Activated naive CD4-positive, alpha-beta T cell (primary cell): Measurements from ENCODE around the gene SOX12.
"Not testable (repeated sequence)": the region's sequence is repeated elsewhere in the genome, so short reads cannot be mapped to it uniquely, and the experiment has no call there.

ENCODE experiments used
- DNase-seq, 4 experiments: peaks; one replicate each; lab custom pipeline; 2025; lab: John Stamatoyannopoulos, UW

SOX12 gene

DNA sequence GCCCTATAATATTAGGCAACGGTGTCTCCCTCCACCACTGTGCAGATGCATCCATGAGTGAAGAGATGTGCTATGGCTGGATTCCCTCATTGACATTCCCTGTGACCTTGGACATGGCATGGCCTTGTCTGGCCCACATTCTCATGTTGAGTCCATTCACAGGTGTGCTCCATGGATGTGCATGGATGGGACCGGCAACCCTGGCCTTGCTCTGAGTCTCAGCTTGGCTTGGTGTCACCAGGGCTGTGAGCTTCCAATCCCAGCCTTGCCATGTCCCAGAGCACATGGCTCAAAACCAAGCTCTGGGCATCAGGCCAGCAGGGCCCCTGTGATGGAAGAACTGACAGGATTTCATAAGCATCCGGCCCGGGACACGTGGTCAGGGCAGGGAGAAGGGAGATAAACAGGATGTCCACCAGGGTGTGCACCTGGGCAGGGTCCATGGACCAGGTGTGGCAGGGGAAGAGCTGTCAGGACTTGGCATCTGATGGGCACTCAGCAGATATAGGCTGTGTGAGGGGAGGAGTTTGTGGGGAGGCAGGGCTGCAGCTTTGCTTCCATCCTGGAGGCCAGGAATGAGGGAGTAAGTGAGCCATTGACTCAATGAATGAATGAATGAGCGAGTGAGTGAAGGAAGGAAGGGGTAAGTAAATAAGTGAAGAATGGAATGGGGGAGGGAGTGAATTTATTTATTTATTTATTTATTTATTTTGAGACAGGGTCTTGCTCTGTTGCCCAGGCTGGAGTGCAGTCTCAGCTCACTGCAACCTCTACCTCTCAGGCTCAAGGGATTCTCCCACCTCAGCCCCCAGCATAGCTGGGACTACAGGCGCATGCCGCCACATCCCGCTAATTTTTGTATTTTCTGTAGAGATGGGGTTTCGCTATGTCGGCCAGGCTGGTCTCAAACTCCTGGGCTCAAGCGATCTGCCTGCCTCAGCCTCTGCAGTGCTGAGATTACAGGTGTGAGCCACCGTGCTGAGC, 37.2 kb downstream of the SOX12 start:
- DNase-seq, result no peak

DNA sequence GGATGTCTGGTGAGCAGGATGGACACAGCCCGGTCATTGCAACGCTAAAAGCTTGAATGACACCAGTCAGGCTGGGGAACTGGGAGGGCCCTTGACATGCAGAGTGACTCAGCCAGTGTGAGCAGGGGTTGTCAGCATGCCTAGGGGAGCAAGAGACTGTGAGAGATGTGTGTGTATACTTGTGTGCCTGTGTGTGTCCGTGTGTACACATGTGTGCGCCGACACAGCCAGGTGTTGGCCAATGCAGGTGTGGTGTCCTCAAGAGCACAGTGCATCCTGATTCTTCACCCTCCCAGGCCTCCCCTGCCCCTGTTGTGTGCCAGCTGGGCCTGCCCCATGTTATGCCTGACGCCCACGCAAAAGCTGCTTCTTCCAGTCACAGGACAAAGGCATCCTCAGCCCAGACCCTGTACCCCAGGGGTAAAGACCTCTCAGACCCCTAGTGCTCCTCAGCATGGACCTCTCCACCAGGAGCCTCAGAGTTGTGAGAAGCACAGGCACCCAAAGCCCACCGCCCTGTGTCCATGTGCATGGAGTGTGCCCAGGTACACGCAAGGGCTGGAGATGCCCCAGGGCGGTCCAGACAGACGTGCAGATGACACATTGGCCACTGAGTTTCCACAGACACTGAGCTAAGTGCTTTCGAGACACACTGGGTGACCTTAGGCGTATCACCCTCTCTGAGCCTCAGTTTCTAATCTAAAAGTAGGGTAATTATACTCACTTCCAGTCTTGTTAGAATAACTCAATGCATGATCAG, 38.1 kb downstream of the SOX12 start:
- DNase-seq, result no peak

DNA sequence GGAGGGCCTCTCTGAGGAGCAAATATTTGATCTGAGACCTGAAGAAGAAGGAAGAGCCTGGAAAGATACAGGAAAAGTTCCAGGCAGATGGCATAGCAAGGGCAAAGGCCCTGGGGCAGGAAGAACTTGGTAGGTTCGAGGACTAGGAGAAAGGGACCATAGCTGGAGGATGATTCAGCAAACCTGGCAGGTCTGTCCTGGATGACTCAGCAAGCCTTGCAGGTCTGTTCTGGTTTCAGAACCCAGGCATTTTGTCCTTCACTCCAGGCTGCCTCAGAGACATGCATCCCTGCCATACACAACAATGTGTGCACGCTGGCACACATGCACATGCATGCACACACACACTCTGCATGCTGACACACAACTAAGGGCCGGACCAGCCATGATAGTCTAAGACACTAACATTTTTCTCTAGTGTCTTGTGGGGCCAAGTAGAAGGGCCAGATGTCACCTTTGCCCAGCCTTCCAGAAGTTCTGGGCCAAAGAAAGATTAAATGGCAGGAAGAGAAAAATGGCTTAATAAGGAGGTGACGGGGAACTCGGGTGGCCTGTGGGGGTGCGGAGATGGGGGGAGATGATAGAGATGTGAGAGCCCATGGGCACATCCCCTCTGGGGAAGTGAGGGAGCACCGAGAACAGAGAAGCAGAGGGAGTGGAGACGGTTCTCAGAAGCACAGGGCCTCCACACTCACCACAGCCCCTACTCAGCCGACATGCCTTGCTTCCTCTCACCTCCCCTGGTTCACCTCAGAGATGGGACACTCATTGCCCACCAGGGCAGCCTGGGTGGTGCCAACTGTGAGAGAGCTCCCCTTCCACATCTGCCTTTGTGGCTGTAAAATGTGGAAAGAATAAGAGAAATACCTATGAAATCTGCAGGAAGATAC, 39.8 kb downstream of the SOX12 start:
- DNase-seq, result no peak

DNA sequence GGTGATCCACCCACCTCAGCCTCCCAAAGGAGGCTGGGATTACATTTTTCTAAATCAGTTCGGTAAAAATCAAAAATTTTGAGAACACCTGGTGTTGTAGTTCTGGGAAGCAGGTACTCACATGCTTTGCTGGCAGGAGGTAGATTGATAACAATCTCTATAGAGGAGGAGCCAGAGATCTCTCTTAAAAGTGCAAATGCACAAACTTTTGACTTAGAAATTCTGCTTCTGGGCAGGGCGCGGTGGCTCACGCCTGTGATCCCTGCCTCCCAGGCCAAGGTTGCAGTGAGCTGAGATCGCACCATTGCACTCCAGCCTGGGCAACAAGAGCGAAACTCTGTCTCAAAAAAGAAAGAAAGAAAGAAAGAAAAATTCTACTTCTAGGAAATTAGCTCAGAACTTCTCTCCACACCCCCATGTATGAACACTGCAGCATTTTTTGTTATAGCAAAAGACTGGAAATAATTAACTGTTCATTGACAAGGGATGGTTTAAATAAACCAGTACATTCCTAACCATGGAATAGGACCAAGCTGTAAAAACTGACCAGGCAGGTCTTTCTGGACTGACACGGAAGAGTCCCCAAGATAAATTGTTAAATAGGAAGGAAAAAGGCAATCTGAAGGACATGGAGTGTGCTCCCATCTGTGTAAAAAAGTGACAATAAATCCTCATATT, 40.8 kb downstream of the SOX12 start:
- no peak for DNase-seq

DNA sequence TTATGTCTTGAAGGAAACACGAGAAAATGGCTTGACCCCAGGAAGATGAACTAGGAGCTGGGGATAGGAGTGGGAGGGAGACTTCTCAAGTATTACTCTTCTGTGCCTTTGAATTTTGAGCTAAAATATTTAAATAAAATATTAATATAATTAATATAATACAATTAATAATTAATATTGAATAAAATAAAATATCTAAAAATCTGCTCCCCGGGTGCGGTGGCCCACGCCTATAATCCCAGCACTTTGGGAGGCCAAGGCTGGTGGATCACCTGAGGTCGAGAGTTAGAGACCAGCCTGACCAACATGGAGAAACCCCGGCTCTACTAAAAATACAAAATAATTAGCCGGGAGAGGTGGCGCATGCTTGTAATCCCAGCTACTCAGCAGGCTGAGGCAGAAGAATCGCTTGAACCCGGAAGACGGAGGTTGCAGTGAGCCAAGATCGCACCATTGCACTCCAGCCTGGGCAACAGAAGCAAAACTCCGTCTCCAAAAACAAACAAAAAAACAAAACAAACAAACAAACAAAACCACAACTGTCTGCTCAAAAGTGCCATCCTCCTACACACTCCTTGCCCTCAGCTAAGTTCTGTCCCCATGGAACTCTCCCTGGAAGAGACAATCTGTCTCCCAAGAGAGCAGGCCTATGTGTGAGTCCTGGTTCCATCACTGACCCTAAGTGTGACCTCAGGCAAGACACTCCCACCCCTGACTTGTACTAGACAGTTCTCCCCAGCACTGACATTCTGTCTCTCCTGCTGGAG, 41.5 kb downstream of the SOX12 start:
- DNase-seq, result no peak

DNA sequence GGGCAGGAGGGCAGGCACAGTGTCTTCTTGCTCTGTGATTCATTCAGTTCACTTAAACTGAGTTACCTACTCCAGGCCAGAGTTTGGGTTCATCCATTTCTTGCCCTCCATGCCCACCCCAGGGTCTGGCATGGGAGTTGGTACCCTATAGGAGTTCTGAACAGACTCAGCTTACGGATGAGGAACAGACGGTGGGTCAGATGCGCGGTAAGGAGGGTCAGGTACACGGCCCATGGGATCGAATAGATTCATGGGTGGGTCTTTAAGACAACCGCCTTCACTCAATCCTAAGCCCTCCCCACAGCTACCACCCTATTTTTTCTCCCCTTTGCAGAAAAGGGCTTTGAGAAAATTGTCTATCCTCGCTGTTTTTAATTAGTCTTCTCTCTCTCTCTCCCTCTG, 42.1 kb downstream of the SOX12 start:
- DNase-seq, result no peak

DNA sequence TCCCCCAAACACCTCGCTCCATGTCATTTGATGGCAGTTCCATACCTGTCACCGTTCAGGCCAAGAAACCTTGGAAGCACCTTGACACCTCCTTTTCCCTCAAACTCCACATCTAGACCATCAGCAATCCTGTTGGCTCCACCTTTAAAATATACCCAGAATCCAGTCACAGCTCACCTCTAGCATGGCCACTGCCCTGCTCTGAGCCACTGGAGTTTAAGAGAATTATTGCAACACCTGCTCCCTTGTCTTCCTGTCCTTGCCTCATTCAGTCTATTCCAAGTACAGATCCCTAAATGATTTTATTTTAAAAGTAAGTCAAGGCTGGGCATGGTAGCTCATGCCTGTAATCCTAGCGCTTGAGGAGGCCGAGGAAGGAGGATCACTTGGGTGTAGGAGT, 43.6 kb downstream of the SOX12 start:
- no peak for DNase-seq

DNA sequence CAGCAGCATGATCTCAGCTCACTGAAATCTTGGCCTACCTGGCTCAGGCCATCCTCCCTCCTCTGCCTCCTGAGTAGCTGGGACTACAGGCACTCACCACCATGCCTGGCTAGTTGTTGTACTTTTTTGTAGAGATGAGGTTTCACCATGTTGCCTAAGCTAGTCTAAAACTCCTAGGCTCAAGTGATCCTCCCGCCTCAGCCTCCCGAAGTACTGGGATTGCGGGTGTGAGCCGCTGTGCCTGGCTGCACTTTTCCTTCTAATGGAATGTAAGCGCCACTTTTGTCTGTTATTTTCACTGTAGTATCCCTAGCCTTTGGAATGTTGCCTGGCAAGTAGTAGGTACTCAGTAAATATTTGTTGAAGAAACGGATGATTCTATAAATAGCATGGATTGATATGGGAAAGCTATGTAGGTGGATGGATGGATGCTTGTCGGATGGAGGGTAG, 44.8 kb downstream of the SOX12 start:
- no peak for DNase-seq

DNA sequence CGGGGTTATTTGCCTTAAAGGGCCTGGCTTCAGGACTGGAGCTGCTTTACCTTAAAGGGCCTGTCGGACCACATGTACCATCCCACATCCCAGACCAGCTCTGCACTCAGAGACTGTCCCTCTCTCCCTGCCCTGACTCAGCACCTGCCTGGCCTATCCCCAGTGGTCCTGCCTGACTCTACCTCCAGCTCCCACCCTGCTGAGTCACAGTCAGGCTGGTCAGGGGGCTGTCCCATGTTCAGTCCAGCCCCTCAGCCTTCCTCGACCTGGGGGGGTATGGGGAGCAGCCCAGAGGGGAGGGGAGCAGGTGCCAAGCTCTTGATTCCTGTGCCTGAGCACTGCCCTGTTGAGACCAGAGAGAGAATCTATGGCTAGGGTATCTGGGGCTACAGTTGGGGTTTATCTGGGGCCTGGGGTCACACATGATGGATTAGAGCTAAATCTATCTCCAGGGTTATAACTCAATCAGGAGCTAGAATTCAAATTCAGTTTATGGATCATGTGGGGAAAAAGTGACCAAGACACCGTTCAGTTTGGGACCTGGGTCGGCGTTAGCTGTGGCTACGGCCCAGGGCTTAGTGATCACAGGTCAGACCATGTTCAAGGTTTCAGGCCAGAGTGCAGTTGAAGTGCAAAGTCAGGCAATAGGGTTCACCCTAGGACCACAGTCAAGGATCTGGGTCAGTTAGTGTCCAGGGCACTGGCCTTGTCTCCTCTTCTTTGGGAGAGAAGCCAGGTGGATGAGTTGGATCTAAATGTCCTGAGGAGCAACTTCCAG, 45.8 kb downstream of the SOX12 start:
- no peak for DNase-seq

DNA sequence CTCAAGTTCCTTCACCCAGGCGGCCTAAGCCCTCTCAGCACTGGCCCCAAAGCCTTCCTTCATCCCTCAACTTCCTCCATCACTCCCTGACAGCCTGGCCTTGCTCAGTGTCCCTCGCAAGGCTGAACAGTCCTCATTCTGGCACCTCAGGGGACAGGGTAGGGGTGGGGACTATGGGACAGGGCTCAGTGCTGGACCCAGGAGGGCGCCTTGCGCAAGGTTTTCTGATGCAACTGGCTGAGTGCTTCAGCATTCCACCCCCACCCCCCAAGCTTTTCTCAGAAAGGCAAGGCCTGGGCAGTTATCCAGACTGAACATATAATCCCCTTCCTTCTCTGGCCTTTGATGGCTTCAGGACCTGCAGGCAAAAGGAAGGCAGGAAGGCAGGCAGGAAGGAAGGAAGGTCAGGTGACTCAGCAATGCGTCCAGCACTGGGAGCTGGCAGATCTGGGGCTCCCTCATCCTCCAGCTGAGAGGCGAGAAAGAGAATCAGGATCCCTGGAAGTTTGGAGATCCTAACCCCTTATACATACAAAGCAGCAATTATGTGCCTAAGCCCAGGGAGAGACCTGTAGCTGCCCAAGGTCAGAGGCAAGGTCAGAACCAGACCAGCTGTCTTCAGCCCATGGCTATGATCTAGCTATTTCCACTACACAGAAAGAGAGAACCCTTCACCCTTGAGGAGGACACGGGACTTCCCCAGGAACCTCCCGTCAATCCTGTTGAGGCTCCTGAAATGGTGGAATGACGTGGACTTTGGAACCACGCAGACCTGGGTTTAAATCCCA, 46.6 kb downstream of the SOX12 start:
- DNase-seq, result no peak

DNA sequence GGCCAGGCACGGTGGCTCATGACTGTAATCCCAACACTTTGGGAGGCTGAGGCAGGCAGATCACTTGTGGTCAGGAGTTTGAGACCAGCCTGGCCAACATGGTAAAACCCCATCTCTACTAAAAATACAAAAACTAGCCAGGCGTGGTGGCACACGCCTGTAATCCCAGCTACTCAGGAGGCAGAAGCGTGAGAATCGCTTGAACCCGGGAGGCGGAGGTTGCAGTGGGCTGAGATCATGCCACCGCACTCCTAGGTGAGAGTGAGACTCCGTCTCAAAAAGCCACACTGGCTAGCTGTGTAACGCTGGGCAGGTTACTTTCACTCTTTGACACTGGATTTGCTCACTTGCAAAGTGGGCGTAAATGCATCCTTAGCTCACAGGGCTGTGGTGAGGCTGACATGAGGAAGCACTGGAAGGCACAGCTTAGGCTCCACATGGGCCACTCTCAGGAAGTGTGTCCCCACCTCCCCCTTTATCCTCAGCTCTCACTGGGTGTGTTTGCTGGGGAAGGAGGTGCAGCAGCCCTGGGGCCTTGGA, 47.3 kb downstream of the SOX12 start:
- not testable (repeated sequence) for DNase-seq

DNA sequence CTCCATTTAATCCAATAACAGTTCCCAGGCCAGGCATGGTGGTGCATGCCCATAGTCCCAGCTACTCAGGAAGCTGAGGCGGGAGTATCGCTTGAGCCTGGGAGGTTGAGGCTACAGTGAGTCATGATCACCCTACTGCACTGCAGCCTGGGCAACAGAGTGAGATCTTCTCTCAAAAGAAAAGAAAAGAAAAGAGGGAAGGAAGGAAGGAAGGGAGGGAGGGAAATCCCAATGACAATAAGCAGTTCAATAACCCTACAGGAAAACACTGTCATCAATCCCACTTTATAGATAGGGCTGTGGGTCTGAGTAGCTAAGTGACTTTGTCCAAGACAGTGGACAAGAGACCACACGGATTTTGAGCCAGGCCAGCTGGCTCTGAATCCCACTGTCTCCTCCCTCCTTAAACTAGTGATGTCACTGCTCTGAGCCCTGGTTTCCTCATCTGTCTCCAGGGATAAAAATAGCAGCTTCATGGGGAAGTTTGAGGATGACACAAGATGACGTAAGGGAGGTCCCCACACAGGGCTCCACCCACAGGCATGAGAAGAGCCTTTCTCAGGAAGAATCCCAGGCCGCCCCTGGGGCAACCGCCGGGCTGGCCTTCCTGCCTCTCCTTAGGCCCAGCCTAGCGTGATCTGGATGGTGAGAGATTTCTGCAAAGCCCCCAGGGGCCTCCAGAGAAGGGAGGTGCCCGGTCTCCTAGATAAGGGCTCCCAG, 48.0 kb downstream of the SOX12 start:
- DNase-seq, result no peak

DNA sequence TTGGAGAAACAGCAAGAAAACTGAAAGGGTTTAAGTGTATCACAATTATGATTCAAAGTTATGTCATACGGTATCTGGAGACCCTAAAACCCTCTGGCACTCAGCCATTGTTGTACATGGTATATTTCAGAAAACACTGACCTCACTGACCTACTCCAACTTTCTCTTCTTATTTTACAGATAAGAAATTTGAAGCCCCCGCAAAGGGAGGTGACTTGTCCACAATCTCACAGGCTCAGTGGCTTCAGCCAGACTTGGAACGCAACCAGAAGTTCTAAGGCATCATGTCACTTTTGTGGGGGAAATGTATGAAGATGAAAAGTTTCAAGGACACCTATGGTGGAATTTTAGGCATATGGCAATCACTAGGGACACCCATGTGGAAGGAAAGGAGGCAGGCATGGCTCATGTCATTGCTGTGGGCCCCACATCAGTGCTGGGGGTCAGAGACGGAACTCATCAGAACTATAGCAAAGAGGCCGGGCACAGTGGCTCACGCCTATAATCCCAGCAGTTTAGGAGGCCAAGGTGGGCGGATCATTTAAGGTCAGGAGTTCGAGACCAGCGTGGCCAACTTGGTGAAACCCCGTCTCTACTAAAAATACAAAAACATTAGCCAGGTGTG, 50.0 kb downstream of the SOX12 start:
- DNase-seq, result no peak

DNA sequence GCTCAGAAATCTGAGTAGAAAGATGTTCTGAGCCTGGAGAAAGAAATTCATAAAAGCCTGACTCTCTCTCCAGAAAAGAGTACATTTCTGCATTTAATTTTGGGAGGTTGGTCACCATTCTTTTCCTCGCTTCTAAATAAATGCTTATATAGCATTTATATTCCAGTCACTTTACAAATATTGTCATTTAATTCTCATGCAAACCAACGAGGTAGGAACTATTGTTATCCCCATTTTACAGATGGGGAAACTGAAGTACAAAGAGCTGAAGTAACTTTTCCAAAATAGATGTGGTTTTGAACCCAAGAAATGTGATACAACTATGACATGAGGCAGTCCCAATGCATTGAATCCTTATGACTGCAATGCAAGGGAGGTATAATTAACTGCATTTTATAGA, 50.7 kb downstream of the SOX12 start:
- no peak for DNase-seq

DNA sequence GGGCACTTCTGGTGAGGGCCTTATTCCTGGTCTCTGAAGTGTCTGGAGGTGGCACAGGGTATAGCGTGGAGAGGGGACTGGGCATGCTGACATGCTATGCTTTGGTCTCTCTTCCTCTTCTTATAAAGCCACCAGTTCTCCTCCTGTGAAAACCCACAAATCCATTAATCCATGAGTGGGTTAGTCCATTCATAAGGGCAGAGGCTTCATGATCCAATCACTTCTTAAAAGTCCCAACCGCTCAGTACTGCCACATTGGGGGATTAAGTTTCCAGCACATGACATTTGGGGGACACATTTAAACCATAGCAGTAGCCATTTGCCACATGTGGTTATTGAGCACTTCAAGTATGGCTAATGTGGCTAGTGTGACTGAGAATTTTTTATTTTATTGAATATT, 51.4 kb downstream of the SOX12 start:
- DNase-seq, result no peak

DNA sequence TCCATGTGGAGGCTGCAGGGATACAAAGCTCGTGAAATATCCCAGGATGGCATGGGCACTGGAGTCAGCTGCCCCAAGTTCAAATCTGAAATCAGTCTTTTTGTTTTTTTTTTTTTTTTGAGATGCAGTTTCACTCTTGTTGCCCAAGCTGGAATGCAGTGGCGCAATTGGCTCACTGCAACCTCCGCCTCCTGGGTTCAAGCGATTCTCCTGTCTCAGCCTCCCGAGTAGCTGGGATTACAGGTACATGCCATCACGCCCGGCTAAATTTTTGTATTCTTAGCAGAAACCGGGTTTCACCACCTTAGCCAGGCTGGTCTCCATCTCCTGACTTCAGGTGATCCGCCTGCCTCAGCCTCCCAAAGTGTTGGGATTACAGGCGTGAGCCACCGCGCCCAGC, 52.2 kb downstream of the SOX12 start:
- not testable (repeated sequence) for DNase-seq

DNA sequence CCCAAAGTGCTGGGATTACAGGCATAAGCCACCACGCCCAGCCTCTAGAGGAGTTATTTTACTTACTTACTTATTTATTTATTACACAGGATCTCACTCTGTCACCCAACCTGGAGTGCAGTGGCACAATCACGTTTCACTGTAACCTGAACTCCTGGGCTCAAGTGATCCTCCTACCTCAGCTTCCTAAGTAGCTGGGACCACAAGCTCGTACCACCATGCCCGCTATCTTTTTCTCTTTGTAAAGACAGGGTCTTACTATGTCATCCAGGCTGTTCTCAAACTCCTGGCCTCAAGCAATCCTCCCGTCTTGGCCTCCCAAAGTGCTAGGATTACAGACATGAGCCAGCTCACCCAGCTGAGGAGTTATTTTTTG, 53.6 kb downstream of the SOX12 start:
- no peak for DNase-seq
